Measurements from ENCODE around the gene BEAN1. TPM values are rescaled to one million over a fixed set of nuclear protein-coding genes. Genes with fewer than 3 reads are reported as not detected.
A peak's percentile ranks its signal among the peaks of the same experiment; 100 is the strongest.

The BEAN1 gene
- total RNA-seq, 1 experiment from 2014 or later: 0.24 TPM

- Histone ChIP-seq H3K23ac (ENCODE audit: insufficient read length, low read depth, low read length) (no peak overlapping the region), H2BK5ac (ENCODE audit: insufficient read length, low read length) (no peak overlapping the region), H3K4me1 (ENCODE audit: insufficient read depth, low read length) (no peaks in the 10 kb centered on the region), H3T11ph (ENCODE audit: low read length) (no peak overlapping the region), H4K91ac (ENCODE audit: insufficient read length, low read depth, low read length) (no peak overlapping the region), H3K4ac (ENCODE audit: low read depth, low read length) (no peak overlapping the region), H3K4me2 (ENCODE audit: insufficient read depth, insufficient read length, low read length) (no peak overlapping the region), H3K9ac (ENCODE audit: extremely low read depth, insufficient read length, low read length) (no peak overlapping the region), H3K18ac (ENCODE audit: insufficient read length, low read depth, low read length) (no peak overlapping the region), H2BK120ac (ENCODE audit: low read depth, low read length, poor library complexity, severe bottlenecking) (no peak overlapping the region), H3K27ac (ENCODE audit: insufficient read length, low read depth, low read length) (no peak overlapping the region), H4K20me1 (ENCODE audit: control insufficient read depth, insufficient read depth, insufficient read length) (no peaks in the 10 kb centered on the region), H2AFZ (ENCODE audit: low read length) (no peak overlapping the region), H3K56ac (ENCODE audit: insufficient read length, low read depth, low read length) (no peak overlapping the region), H4K5ac (ENCODE audit: insufficient read length, low read depth, low read length) (no peak overlapping the region), H2BK20ac (ENCODE audit: low read depth, low read length, poor library complexity, severe bottlenecking) (no peak overlapping the region), H2AK5ac (ENCODE audit: insufficient read length, low read length) (no peak overlapping the region), H2BK12ac (ENCODE audit: insufficient read length, low read depth, low read length) (no peak overlapping the region), H4K8ac (replicated peaks; ENCODE audit: insufficient read length, low read depth, low read length) (no peak overlapping the region), H2BK15ac (ENCODE audit: low read depth, low read length) (no peak overlapping the region), H3K79me2 (ENCODE audit: insufficient read depth, low read length) (no peaks in the 10 kb centered on the region), H3K9me3 (ENCODE audit: control insufficient read depth, low read depth, low read length) (no peaks in the 10 kb centered on the region), H3K27me3 (ENCODE audit: insufficient read depth, low read length) (peaks cover under 1% of the 10 kb centered on the region; the same call in 1 of the 2 replicates), H3K79me1 (ENCODE audit: insufficient read depth, low read depth, low read length, poor library complexity, severe bottlenecking) (no peaks in the 10 kb centered on the region), H3K23me2 (ENCODE audit: insufficient read length, low read depth, low read length, poor library complexity, severe bottlenecking) (no peaks in the 10 kb centered on the region), H3K14ac (ENCODE audit: insufficient read depth, low read length) (no peak overlapping the region)
- H3K36me3 Mint-ChIP-seq (ENCODE audit: insufficient read depth in 1 of 3, low read depth in 3 of 3): peaks cover 0 to 7% (median 2%) of the 10 kb centered on the region in 3 experiments; a peak in 3 of 7 replicates
- DNase-seq: peak; percentile 55
- no peak overlapping the region for H3K27ac Mint-ChIP-seq
- H3K4me1 Mint-ChIP-seq: peaks cover 0 to 6% of the 10 kb centered on the region in 2 experiments; a peak in 2 of 4 replicates
- no peak overlapping the region for H3K4me3 Mint-ChIP-seq
- peaks cover 63% of the 10 kb centered on the region for H3K27me3 Mint-ChIP-seq (ENCODE audit: low read depth)
- WGBS (ENCODE audit: extremely low coverage, insufficient read length, low lambda C conversion rate): no CpG with 5 or more reads among the region's 3 CpGs
- TF ChIP-seq, protein P1, sequence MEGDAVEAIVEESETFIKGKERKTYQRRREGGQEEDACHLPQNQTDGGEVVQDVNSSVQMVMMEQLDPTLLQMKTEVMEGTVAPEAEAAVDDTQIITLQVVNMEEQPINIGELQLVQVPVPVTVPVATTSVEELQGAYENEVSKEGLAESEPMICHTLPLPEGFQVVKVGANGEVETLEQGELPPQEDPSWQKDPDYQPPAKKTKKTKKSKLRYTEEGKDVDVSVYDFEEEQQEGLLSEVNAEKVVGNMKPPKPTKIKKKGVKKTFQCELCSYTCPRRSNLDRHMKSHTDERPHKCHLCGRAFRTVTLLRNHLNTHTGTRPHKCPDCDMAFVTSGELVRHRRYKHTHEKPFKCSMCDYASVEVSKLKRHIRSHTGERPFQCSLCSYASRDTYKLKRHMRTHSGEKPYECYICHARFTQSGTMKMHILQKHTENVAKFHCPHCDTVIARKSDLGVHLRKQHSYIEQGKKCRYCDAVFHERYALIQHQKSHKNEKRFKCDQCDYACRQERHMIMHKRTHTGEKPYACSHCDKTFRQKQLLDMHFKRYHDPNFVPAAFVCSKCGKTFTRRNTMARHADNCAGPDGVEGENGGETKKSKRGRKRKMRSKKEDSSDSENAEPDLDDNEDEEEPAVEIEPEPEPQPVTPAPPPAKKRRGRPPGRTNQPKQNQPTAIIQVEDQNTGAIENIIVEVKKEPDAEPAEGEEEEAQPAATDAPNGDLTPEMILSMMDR (conservative IDR thresholded peaks at IDR 0.05): peak; percentile 52
- H3K9me3 Mint-ChIP-seq: peaks cover 4 to 7% of the 10 kb centered on the region in 2 experiments
Observed at GRCh38 chr16:66419527-66419926, 7.6 kb upstream of the BEAN1 start.
